ENCODE data around the gene ATXN1.

DNA sequence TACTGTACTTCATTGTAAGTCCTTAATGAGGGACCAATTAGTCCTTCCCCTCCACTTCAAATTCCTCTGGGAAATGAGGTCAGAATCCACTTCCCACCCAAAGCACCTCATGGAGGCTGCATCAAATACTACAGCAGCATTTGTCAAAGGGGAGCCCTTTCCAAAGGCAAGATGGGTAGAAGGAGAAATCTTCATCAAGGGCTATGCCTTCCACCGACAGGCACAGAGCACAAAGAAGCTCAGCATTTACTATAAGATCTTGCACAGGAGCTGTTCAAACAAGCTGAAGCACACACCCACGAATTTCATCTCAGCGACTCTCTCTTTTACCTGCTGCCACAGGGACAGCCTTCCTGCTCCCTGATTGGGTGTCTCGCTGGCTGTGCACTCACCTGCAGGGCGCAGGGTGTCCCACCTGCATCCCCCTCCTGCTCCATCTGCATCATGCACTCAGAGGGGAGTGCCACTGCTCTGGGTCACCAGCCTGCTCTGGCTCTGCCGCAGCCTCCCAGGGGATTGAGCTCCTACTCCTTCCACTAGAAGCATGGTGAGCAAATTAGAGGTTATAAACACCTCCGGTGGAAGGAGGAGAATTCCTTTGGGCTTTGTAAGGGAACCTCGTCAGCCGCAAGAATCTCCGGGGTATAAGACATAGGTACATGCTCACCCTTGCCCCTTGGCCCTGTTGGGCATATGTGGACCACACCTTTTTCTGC is 164.5 kb downstream of the ATXN1 start:
- TF ChIP-seq EZH2 (IDR thresholded peaks at IDR 0.05; ENCODE audit: insufficient read depth, poor library complexity, severe bottlenecking): no peak
- TF ChIP-seq EZH2phosphoT487 (IDR thresholded peaks at IDR 0.05; ENCODE audit: insufficient read depth, low read depth): no peak

All from GM23248 (cell line).